22Rv1 (cell line): Measurements from ENCODE around the gene ATXN1.
"Not testable (repeated sequence)": the region's sequence is repeated elsewhere in the genome, so short reads cannot be mapped to it uniquely, and the experiment has no call there.

ENCODE experiments used
- H3K27ac ChIP-seq: fragments of 450-650 bp; 2 replicates; pipeline ENCODE4 v1.5.1; 2017
- ZFX ChIP-seq: fragments of 450-650 bp; IDR thresholded peaks from 2 replicates; pipeline ENCODE4 v1.6.1; 2017; ENCODE audit warnings: antibody characterized with exemption, borderline replicate concordance
- TF ChIP-seq, protein P1 (sequence below): fragments of 450-650 bp; IDR thresholded peaks from 2 replicates; pipeline ENCODE4 v1.5.1; 2017; ENCODE audit warnings: mild to moderate bottlenecking

Gene ATXN1

DNA sequence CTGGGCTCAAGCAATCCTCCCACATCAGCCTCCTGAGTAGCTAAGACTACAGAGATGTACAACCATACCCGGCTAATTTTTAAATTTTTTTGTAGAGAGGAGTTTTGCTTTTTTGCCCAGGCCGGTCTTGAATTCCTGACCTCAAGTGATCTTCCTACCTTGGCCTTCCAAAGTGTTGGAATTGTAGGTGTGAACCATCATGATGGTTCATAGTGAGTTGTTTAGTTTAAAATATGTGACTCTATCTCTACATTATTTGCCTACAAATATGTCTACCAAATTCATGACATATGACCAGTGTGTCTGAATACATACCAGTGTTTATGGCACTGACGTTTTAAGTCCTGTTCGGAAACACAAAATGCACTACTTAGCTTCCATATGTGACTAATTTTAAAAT lies 367.9 kb downstream of the ATXN1 start:
- TF ChIP-seq ZFX: no peak
- TF ChIP-seq, protein P1, sequence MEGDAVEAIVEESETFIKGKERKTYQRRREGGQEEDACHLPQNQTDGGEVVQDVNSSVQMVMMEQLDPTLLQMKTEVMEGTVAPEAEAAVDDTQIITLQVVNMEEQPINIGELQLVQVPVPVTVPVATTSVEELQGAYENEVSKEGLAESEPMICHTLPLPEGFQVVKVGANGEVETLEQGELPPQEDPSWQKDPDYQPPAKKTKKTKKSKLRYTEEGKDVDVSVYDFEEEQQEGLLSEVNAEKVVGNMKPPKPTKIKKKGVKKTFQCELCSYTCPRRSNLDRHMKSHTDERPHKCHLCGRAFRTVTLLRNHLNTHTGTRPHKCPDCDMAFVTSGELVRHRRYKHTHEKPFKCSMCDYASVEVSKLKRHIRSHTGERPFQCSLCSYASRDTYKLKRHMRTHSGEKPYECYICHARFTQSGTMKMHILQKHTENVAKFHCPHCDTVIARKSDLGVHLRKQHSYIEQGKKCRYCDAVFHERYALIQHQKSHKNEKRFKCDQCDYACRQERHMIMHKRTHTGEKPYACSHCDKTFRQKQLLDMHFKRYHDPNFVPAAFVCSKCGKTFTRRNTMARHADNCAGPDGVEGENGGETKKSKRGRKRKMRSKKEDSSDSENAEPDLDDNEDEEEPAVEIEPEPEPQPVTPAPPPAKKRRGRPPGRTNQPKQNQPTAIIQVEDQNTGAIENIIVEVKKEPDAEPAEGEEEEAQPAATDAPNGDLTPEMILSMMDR: no peak
- H3K27ac ChIP-seq: no peak overlapping the region

DNA sequence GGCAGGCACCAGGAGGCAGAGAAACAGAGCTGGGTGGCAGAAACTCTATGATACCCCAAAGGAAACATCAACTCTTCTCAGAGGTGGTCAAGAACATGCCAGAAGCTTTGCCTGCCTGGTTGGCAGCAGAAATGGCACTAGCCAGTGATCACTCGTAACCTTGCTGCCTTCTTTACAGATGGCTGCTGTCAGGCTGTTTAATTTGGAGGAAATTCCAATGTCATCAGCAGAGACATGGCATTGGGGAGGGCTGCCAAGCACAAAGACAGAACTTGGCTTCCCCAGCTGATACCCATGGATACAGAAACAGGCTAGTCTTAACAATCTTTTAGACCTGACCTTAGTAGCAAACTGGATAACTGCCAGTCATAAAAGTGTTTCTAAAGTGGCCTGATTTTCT lies 369.2 kb downstream of the ATXN1 start:
- H3K27ac ChIP-seq: no peak overlapping the region
- no peak for TF ChIP-seq ZFX
- TF ChIP-seq, protein P1: no peak

DNA sequence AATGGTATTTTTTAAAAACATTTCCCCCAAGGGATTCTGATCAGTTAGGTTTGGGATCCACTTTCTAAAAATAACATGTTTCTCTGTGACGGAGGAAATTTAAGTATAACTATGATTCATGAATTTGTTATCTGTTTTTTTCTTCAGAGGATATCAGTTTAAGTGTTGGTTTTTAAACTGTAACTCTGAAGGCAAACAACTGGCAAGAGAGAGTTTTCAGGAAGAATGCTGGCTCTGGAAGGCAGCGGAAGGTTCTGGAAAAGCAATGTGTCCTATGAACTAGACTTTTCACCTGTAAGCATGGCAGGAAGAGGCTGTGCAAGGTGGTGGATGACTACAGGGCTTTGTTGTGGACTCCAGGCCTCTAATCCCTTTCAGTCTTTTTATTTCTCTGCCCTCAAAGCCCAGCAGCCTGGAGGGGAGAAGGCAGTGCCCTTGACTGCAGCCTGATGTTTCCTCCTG lies 369.8 kb downstream of the ATXN1 start:
- H3K27ac ChIP-seq: no peak overlapping the region
- TF ChIP-seq, protein P1: no peak
- no peak for TF ChIP-seq ZFX

DNA sequence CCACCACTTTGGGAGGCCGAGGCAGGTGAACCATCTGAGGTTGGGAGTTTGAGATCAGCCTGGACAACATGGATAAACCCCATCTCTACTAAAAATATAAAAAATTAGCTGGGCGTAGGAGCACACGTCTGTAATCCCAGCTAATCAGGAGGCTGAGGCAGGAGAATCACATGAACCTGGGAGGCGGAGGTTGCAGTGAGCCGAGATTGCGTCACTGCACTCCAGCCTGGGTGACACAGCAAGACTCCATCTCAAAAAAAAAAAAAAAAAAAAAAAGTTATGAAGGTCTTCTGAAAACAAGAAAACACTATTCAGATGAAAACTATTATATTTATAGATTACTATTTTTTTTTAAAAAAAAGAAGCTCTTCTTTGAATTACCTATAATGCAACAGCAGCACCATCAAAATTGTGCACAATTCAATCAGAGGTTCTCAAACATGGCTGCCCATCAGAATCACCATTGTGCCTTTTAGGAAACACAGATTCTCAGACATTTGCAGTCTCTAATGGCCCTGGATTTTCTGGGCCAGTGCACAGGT lies 370.3 kb downstream of the ATXN1 start:
- H3K27ac ChIP-seq: not testable (repeated sequence)

DNA sequence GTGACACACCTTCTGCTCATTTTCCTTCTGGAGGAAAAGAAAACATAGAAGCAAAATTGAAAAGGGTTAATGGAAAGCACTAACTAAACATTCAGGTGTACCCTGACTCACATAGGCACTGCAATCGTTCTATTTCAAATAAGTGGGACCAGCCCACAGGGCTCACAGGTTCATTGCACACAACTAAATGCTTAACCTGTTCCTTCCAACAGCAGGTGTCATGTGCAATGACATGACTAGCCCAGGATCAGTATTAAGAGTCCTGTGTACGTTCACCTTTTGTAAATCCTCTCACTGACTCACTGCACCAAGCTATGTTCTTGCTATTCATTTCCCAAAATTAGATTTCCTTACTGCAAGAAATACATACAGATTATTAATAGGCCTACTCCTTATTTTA lies 371.6 kb downstream of the ATXN1 start:
- TF ChIP-seq, protein P1: no peak
- TF ChIP-seq ZFX: no peak
- no peak overlapping the region for H3K27ac ChIP-seq

DNA sequence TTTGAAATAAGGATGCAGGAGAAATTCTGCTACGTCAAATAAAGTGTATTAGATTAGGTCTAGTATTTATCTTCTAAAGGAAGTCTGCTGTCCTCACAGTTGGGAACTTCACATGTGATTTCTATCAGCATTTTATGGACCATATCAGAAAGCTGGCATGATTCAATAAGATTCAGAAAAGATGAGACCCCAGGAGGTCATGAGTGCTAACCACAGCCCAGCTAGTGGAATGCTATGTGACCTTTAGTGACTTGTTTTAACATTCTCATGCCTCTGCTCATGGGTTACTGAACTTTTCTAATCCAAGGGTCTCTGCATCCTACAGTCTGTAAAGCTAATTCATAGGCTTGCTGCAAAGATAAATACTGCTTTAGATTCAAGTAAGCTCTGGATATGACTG lies 372.8 kb downstream of the ATXN1 start:
- H3K27ac ChIP-seq: no peak overlapping the region
- TF ChIP-seq, protein P1: no peak
- TF ChIP-seq ZFX: no peak

DNA sequence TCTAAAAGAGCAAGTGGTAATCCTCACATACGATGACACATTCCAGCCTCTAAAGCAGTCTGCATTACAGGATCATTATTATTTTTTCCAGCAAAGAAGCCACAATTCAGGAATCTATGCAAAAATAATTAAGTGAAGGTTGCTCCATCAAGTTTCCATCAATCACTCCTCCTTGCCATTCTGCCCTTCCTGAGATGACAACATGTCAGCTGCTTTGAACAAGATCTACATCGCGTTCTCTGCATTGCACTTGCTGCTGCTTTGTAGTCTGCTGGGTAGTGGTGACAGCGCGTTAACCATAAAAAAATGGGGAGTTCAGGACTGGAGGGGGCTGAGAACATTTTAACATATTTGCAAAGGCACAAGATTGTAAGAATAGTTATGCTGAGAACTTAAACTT lies 375.2 kb downstream of the ATXN1 start:
- H3K27ac ChIP-seq: no peak overlapping the region
- TF ChIP-seq ZFX: no peak
- TF ChIP-seq, protein P1: no peak

DNA sequence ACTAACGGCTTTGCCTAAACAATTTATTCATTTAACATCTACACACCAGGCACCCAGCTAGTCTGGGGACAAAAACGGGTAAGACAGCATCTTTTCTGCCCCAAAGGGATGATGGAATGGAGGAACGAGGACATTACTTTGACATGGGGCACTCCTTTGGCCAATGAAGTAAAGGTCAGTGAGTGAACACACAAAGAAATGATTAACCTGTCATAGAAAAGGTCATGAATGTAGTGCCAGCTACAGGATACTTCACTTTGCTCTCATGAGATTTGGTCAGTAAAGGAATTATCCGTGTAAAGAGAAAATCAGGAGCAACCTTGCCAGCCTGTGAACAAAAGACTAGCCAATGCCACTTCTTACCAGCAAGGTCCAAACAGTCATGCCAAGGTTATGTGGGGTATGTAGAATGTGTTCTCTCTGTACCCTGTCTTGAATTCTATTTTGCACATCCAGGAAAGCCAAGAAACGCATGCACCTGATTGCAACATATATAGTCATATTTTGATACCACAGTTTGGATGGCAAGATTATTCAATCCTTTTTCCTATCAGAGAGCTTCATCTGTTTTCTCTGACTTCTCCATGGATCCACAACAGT lies 377.6 kb downstream of the ATXN1 start:
- no peak overlapping the region for H3K27ac ChIP-seq
- no peak for TF ChIP-seq ZFX
- TF ChIP-seq, protein P1: no peak

DNA sequence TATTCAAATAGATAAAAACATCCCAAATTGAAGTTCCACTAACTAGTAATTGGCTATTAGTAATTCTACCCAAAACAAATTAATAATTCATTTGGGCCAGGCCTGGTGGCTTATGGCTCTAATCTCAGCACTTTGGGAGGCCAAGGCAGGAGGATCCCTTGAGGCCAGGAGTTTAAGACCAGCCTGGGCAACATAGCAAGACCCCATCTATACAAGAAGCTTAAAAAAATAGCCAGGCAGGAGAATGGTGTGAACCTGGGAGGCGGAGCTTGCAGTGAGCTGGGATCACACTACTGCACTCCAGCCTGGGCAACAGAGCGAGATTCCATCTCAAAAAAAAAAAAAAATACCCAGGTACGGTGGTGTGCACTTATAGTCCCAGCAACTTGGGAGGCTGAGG lies 379.3 kb downstream of the ATXN1 start:
- not testable (repeated sequence) for H3K27ac ChIP-seq
